MM.1S (cell line): ENCODE data around the gene ACOX3.

ENCODE experiments used
- EZH2 ChIP-seq: fragments of 300-600 bp; sonication (generic); optimal IDR thresholded peaks from 2 replicates; pipeline ENCODE3; 2017; ENCODE audit warnings: low read depth, mild to moderate bottlenecking, antibody characterized with exemption, low read length, mixed read lengths
- TF ChIP-seq, protein P1 (sequence below): fragments of 300-600 bp; sonication (generic); IDR thresholded peaks from 2 replicates; pipeline ENCODE4 v1.5.1; 2016; ENCODE audit warnings: antibody characterized with exemption, low read length, mixed read lengths

DNA sequence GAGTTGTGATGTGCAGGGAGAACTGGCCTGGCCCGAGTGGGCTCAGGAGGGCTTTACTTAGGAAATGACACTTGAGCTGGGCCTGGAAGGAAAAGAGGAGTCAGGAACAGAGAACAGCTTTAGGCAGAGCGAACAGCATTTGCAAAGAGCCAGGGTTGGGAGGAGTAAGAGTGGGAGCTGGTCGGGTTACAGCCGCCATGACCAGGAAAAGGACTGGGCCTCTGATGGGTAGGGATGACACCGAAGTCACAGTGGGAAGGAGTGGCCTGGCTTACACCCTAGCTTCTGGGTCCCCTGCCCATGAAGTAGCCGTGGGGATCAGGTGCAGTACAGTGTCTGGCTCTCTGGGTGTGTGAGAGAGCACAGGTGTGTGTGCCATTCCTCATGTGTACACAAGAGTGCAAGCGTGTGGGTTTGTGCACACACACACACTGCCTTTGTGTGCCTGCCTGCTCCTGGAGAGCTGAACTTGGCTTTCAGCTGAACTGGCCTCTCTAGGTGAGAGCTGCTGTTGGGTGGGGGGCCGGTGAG is 31.7 kb upstream of the ACOX3 start:
- TF ChIP-seq, protein P1, sequence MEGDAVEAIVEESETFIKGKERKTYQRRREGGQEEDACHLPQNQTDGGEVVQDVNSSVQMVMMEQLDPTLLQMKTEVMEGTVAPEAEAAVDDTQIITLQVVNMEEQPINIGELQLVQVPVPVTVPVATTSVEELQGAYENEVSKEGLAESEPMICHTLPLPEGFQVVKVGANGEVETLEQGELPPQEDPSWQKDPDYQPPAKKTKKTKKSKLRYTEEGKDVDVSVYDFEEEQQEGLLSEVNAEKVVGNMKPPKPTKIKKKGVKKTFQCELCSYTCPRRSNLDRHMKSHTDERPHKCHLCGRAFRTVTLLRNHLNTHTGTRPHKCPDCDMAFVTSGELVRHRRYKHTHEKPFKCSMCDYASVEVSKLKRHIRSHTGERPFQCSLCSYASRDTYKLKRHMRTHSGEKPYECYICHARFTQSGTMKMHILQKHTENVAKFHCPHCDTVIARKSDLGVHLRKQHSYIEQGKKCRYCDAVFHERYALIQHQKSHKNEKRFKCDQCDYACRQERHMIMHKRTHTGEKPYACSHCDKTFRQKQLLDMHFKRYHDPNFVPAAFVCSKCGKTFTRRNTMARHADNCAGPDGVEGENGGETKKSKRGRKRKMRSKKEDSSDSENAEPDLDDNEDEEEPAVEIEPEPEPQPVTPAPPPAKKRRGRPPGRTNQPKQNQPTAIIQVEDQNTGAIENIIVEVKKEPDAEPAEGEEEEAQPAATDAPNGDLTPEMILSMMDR = no peak
- no peak for TF ChIP-seq EZH2
